ENCODE results near the gene KLRC4.
"Not testable (repeated sequence)": the region's sequence is repeated elsewhere in the genome, so short reads cannot be mapped to it uniquely, and the experiment has no call there.

The KLRC4 gene

GRCh38 chr12:10368206-10369171, 41.1 kb downstream of the KLRC4 start:
- no peak for DNase-seq (ENCODE audit: low read depth, low spot score)

GRCh38 chr12:10367714-10368113, 41.8 kb downstream of the KLRC4 start:
- DNase-seq (ENCODE audit: low read depth, low spot score), result not testable (repeated sequence)

DNA sequence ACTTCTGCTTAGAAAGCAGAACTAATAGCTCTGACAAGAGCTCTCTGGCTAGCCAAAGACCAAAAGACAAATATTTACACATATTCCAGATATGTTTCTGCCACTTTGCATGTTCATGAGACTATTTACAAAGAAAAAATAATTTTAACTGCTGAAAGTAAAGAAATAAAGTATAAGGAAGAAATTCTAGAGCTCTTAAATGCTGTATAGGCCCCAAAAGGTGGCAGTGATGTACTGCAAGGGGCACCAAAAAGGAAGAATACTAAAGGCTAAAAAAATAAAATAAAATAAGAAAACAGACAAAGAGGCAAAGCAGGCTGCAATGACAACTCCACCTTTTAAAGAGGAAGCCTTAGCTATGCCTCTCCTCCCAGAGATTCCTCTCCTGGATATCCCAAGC, 42.7 kb downstream of the KLRC4 start:
- DNase-seq (ENCODE audit: low read depth, low spot score), result no peak

- DNase-seq (ENCODE audit: low read depth, low spot score), result no peak
Observed at GRCh38 chr12:10365696-10366405, 43.7 kb downstream of the KLRC4 start.

DNA sequence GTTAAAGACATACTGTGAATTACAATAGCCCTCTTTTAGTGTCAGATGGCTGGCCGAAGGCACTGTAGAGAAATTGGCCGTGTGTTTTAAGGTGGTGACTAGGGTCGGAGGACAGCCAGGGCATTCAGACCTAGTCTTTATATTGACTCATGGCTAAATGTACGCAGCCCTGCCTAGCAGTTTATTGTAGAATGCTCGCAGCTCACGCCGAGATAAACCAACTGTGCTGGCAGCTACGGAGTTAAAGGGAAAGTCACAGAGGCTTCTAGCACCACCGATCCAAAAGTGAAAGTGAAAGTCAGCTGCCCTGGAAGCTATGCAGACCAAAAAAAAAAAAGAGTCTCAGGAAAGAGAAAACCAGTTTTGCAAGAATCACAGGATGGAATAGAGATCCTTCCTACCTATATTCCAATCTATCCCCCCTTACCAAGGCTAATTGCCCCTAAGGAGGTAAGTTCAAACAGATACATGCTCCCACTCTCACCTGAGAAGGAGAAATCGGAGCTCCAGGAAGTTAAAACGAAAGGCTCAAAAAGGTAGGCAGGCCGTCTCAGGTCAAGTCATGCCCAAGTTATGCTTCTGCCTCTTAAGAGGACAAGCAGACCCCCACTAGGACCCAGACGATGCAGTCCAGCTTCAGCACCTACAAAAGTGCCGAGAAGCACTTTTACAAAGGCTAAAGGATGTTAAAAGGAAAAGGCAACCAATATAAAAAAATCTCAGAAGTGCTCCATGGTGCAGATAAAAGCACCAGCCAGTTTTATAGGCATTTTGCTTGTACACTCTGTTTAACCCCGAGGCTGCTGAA, 44.5 kb downstream of the KLRC4 start:
- DNase-seq (ENCODE audit: low read depth, low spot score), result peak; percentile 31

DNA sequence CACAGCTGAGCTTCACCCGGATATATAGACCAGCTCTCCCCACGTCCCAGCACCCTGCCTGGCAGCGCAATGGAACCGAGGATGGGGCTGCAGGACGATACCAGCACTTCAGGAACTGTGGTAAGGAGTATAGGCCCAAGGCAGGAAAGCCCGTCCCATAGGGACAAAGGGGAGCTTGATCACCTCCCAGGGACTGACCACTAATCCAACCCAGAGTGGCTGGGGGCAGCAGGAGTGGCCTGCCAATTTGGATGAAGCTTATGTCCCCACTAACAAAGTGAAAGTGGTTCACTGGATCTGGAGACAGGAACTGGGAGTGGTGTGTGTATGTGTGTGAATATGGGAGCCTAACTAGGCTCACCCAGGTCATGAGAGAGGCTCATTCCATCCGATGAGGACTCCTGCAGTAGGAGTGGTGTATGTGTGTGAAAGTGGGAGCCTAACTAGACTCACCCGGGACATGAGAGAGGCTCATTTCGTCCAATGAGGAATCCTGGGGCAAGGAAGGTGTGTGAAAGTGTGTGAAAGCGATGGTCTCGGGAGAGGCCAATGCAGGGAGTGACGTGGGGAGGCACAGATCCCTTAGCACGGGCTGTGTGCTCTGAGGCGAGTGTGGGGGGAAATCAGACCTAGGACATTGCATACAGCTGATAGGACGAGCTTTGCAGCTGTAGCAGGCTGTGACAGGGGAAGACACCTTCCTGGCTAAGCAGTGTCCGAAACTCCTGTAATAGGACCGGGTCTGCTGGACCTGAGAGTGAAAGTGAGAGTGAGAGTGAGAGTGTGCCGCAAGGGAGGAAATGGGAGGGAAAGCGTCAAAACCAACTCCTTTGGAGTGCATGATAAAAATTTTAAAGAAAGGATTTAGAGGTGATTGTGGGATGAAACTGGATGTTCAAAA, 45.4 kb downstream of the KLRC4 start:
- peak; percentile 39 for DNase-seq (ENCODE audit: low read depth, low spot score)

GRCh38 chr12:10363658-10363913, 46.0 kb downstream of the KLRC4 start:
- no peak for DNase-seq (ENCODE audit: low read depth, low spot score)

GRCh38 chr12:10362828-10363657, 46.5 kb downstream of the KLRC4 start:
- DNase-seq (ENCODE audit: low read depth, low spot score), result no peak

- DNase-seq (ENCODE audit: low read depth, low spot score), result no peak
Observed at GRCh38 chr12:10362325-10362724, 47.2 kb downstream of the KLRC4 start.

DNA sequence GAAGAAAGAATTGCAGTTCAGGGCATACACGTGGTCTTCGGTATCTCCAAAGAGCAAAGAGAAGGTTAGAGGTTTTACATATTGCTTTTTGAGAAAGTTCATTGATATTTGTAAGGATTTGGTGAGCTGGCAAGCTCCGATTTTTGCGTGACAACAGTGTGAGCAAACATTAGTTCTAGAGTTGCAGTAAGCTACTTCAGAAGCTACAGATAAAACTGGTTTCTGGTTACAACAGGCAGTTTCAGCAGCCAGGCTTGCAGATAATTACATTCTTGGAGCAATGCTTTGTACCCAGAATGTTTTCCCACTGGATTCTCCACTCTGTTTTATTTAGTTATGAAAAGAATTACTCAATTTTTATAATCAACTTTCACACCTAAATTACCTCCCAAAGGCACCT, 47.9 kb downstream of the KLRC4 start:
- DNase-seq (ENCODE audit: low read depth, low spot score), result no peak

DNA sequence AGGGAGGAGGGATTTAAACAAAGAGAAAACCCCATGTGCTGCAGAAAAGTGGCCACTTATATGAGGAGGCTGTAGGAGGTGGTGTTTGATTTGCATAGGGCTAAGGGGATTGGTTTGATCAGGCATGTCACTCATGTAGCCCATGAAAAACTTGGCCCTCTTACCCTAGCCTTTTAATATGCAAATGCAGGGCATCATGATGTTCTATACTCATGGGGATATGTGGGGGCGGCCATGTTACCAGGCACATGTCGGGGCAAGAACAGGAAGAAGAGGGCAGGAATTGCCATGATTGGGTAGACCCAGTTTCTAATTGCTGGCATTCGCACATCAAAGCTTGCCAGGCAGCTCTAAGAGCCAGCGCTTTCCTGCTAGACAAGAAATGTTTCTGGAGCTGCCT, 48.5 kb downstream of the KLRC4 start:
- no peak for DNase-seq (ENCODE audit: low read depth, low spot score)

DNA sequence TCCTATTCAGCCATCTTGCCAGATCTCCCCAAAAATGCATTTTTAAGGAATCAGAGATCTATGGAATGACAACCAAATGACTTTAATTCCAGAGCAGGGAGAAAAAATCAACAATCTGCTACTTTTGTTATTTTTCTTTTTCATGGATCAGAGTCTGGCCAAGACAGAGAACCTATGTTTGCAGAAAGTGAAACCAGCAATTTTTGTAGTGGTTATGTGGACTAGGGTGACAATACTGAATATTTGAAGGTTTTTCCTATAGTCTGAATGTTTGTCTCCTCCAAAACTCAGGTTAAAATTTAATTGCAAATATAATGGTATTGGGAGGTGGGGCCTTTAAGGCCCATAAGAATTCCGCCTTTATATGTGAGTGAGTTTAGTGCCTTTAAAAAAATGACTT, 50.6 kb downstream of the KLRC4 start:
- no peak for DNase-seq (ENCODE audit: low read depth, low spot score)

- DNase-seq (ENCODE audit: low read depth, low spot score), result no peak
Observed at GRCh38 chr12:10358131-10358530, 51.4 kb downstream of the KLRC4 start.

Data from brain pericyte (primary cell).